Activated naive CD4-positive, alpha-beta T cell treated with anti-CD3 and anti-CD28 coated beads, Interleukin-2, amount 10 ng/mL, durations not matched to agents 7 days and 5 days (primary cell): ENCODE data around the gene SGMS2.

Experiments
- CTCF ChIA-PET: fragments of 350-600 bp; sonication (Branson Sonifier 250); formaldehyde crosslinking; loops from one replicate; lab custom pipeline; 2021; ENCODE audit warnings: antibody characterized with exemption; lab: Charles Lee
- DNase-seq: peaks from one replicate; pipeline ENCODE4 v3.0.0-alpha.2; 2020
- H3K27ac Mint-ChIP-seq: one replicate; pipeline ENCODE4 v1.8.0; 2021; ENCODE audit warnings: mild to moderate bottlenecking, moderate library complexity, mixed read lengths
- H3K27me3 Mint-ChIP-seq: one replicate; pipeline ENCODE4 v1.8.0; 2021; ENCODE audit warnings: mild to moderate bottlenecking, mixed read lengths
- H3K36me3 Mint-ChIP-seq: one replicate; pipeline ENCODE4 v1.8.0; 2021; ENCODE audit warnings: mixed read lengths
- H3K4me1 Mint-ChIP-seq: one replicate; pipeline ENCODE4 v1.8.0; 2021; ENCODE audit warnings: mixed read lengths
- H3K4me3 Mint-ChIP-seq: one replicate; pipeline ENCODE4 v1.8.0; 2021; ENCODE audit warnings: mild to moderate bottlenecking, moderate library complexity, mixed read lengths
- H3K9me3 Mint-ChIP-seq: one replicate; pipeline ENCODE4 v1.8.0; 2021; ENCODE audit warnings: mixed read lengths

Gene SGMS2

GRCh38 chr4:107838861-107839565 is 14.3 kb downstream of the SGMS2 start:
- Mint-ChIP-seq H3K27ac (no peak overlapping the region), H3K9me3 (no peaks in the 10 kb centered on the region), H3K4me3 (no peak overlapping the region), H3K4me1 (no peaks in the 10 kb centered on the region), H3K27me3 (no peaks in the 10 kb centered on the region), H3K36me3 (no peaks in the 10 kb centered on the region)
- no peak for DNase-seq
- CTCF ChIA-PET = interaction anchor here (0.6 kb wide), 1 partner anchor 784 kb away, joined by 3 read pairs; no protein-coding TSS in a partner anchor

GRCh38 chr4:107843391-107843790 is 18.7 kb downstream of the SGMS2 start:
- Mint-ChIP-seq H3K27ac (no peak overlapping the region), H3K4me1 (no peaks in the 10 kb centered on the region), H3K9me3 (no peaks in the 10 kb centered on the region), H3K36me3 (no peaks in the 10 kb centered on the region), H3K27me3 (peaks cover 11% of the 10 kb centered on the region), H3K4me3 (no peak overlapping the region)
- CTCF ChIA-PET = no interaction called here
- no peak for DNase-seq

GRCh38 chr4:107845681-107846080 is 20.9 kb downstream of the SGMS2 start:
- CTCF ChIA-PET = no interaction called here
- Mint-ChIP-seq H3K27me3 (peaks cover 11% of the 10 kb centered on the region), H3K4me3 (no peak overlapping the region), H3K27ac (no peak overlapping the region), H3K9me3 (no peaks in the 10 kb centered on the region), H3K4me1 (no peaks in the 10 kb centered on the region), H3K36me3 (no peaks in the 10 kb centered on the region)
- no peak for DNase-seq

- CTCF ChIA-PET = no interaction called here
Observed at GRCh38 chr4:107850438-107850837, 25.7 kb downstream of the SGMS2 start.

GRCh38 chr4:107853444-107854355 is 29.0 kb downstream of the SGMS2 start:
- Mint-ChIP-seq H3K27me3 (peaks cover 4% of the 10 kb centered on the region), H3K36me3 (no peaks in the 10 kb centered on the region), H3K9me3 (no peaks in the 10 kb centered on the region), H3K4me1 (no peaks in the 10 kb centered on the region), H3K4me3 (no peak overlapping the region), H3K27ac (no peak overlapping the region)
- no peak for DNase-seq
- CTCF ChIA-PET = no interaction called here

More at GRCh38 chr4:107850438-107850837, 25.7 kb downstream of the SGMS2 start:
- H3K9me3 Mint-ChIP-seq = no peaks in the 10 kb centered on the region
- no peaks in the 10 kb centered on the region for H3K4me1 Mint-ChIP-seq
- H3K4me3 Mint-ChIP-seq = no peak overlapping the region
- H3K36me3 Mint-ChIP-seq = no peaks in the 10 kb centered on the region
- no peaks in the 10 kb centered on the region for H3K27me3 Mint-ChIP-seq
- no peak for DNase-seq
- no peak overlapping the region for H3K27ac Mint-ChIP-seq

GRCh38 chr4:107854356-107855022 is 29.8 kb downstream of the SGMS2 start:
- Mint-ChIP-seq H3K4me1 (no peaks in the 10 kb centered on the region), H3K27ac (no peak overlapping the region), H3K36me3 (no peaks in the 10 kb centered on the region), H3K27me3 (peaks cover 4% of the 10 kb centered on the region), H3K4me3 (no peak overlapping the region), H3K9me3 (no peaks in the 10 kb centered on the region)
- no peak for DNase-seq
- CTCF ChIA-PET = no interaction called here

GRCh38 chr4:107855723-107856122 is 31.0 kb downstream of the SGMS2 start:
- CTCF ChIA-PET = no interaction called here
- Mint-ChIP-seq H3K27ac (no peak overlapping the region), H3K9me3 (no peaks in the 10 kb centered on the region), H3K36me3 (no peaks in the 10 kb centered on the region), H3K4me3 (no peak overlapping the region), H3K27me3 (peaks cover 4% of the 10 kb centered on the region), H3K4me1 (no peaks in the 10 kb centered on the region)
- no peak for DNase-seq

- Mint-ChIP-seq H3K27me3 (peaks cover 4% of the 10 kb centered on the region), H3K4me3 (no peak overlapping the region), H3K9me3 (no peaks in the 10 kb centered on the region), H3K4me1 (no peaks in the 10 kb centered on the region), H3K27ac (no peak overlapping the region), H3K36me3 (no peaks in the 10 kb centered on the region)
- no peak for DNase-seq
- CTCF ChIA-PET = no interaction called here
Observed at GRCh38 chr4:107856901-107857300, 32.2 kb downstream of the SGMS2 start.

GRCh38 chr4:107857741-107858140 is 33.0 kb downstream of the SGMS2 start:
- no peaks in the 10 kb centered on the region for H3K9me3 Mint-ChIP-seq
- peaks cover 5% of the 10 kb centered on the region for H3K27me3 Mint-ChIP-seq
- CTCF ChIA-PET = no interaction called here
- H3K27ac Mint-ChIP-seq = no peak overlapping the region
- no peak overlapping the region for H3K4me3 Mint-ChIP-seq
- H3K4me1 Mint-ChIP-seq = no peaks in the 10 kb centered on the region
- DNase-seq = no peak
- H3K36me3 Mint-ChIP-seq = no peaks in the 10 kb centered on the region

- H3K4me3 Mint-ChIP-seq = no peak overlapping the region
- peaks cover 10% of the 10 kb centered on the region for H3K27me3 Mint-ChIP-seq
- no peaks in the 10 kb centered on the region for H3K4me1 Mint-ChIP-seq
- DNase-seq = no peak
- H3K36me3 Mint-ChIP-seq = no peaks in the 10 kb centered on the region
- no peak overlapping the region for H3K27ac Mint-ChIP-seq
- CTCF ChIA-PET = no interaction called here
- H3K9me3 Mint-ChIP-seq = no peaks in the 10 kb centered on the region
Observed at GRCh38 chr4:107858158-107858742, 33.5 kb downstream of the SGMS2 start.

GRCh38 chr4:107862658-107863057 is 37.9 kb downstream of the SGMS2 start:
- no peaks in the 10 kb centered on the region for H3K4me1 Mint-ChIP-seq
- CTCF ChIA-PET = no interaction called here
- DNase-seq = no peak
- H3K27me3 Mint-ChIP-seq = peaks cover 17% of the 10 kb centered on the region
- H3K9me3 Mint-ChIP-seq = no peaks in the 10 kb centered on the region
- no peak overlapping the region for H3K4me3 Mint-ChIP-seq
- H3K27ac Mint-ChIP-seq = no peak overlapping the region
- no peaks in the 10 kb centered on the region for H3K36me3 Mint-ChIP-seq

GRCh38 chr4:107863416-107863815 is 38.7 kb downstream of the SGMS2 start:
- Mint-ChIP-seq H3K4me3 (no peak overlapping the region), H3K27me3 (peaks cover 15% of the 10 kb centered on the region), H3K36me3 (no peaks in the 10 kb centered on the region), H3K4me1 (no peaks in the 10 kb centered on the region), H3K9me3 (no peaks in the 10 kb centered on the region), H3K27ac (no peak overlapping the region)
- CTCF ChIA-PET = no interaction called here
- DNase-seq = no peak

GRCh38 chr4:107863850-107864371 is 39.2 kb downstream of the SGMS2 start:
- no peaks in the 10 kb centered on the region for H3K36me3 Mint-ChIP-seq
- no peak overlapping the region for H3K4me3 Mint-ChIP-seq
- H3K4me1 Mint-ChIP-seq = no peaks in the 10 kb centered on the region
- CTCF ChIA-PET = no interaction called here
- H3K27me3 Mint-ChIP-seq = peaks cover 13% of the 10 kb centered on the region
- H3K27ac Mint-ChIP-seq = no peak overlapping the region
- DNase-seq = no peak
- no peaks in the 10 kb centered on the region for H3K9me3 Mint-ChIP-seq

GRCh38 chr4:107866726-107867125 is 42.0 kb downstream of the SGMS2 start:
- Mint-ChIP-seq H3K27me3 (peaks cover 13% of the 10 kb centered on the region), H3K36me3 (no peaks in the 10 kb centered on the region), H3K4me3 (no peak overlapping the region), H3K4me1 (no peaks in the 10 kb centered on the region), H3K9me3 (no peaks in the 10 kb centered on the region), H3K27ac (no peak overlapping the region)
- CTCF ChIA-PET = no interaction called here
- DNase-seq = no peak
